ENCODE measurements around the gene DPAGT1. TPM values are rescaled to one million over a fixed set of nuclear protein-coding genes. Genes with fewer than 3 reads are reported as not detected.

Gene DPAGT1
- total RNA-seq, 3 donors from 2014 or later (not counting 1 experiment from before 2014, with no cell fraction given), result 20.5 to 28.5 (median 24.4) TPM

DNA sequence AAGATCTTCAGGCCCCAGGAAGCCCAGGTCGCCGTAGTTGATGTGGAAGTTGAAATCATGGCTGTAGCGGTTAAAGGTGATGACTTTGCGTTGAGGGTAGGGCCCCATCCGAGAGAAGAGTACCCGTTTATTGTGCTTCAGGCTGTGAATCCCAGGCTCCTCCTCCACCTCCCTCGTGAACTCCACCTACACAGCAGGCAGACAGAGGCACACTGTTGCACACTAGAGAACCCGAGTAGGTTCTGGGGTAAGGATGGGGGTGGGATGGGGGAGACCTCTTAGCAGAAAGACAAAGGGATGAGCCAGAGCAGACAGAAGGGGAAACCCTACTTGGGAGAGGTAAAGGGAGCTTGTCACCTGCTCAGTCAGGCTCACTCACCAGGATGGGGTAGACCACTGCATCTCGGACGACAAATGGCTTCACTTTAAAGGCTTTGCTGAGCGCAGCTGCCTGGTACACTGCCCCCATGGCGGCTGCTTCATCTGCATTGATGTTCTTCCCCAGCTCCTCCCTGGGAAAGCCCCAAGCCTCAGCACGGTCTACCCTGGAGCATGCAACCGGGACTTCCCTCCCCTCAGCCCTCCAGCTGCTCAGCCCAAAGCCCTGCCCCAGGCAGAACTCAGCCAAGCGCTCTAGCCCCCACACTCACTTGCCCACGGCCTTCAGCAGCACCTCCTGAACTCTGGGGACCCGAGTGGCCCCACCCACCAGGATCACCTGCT, 50.1 kb downstream of the DPAGT1 start:
- H3K27ac ChIP-seq (ENCODE audit: low read length), result no peak overlapping the region
- Mint-ChIP-seq H3K9me3 (no peaks in the 10 kb centered on the region), H3K27ac (no peak overlapping the region), H3K36me3 (peaks cover 35% of the 10 kb centered on the region), H3K4me3 (no peak overlapping the region), H3K4me1 (peaks cover 31 to 37% of the 10 kb centered on the region in 2 donors), H3K27me3 (ENCODE audit: low read depth in 2 of 2) (no peaks in the 10 kb centered on the region)
- TF ChIP-seq, protein P1, sequence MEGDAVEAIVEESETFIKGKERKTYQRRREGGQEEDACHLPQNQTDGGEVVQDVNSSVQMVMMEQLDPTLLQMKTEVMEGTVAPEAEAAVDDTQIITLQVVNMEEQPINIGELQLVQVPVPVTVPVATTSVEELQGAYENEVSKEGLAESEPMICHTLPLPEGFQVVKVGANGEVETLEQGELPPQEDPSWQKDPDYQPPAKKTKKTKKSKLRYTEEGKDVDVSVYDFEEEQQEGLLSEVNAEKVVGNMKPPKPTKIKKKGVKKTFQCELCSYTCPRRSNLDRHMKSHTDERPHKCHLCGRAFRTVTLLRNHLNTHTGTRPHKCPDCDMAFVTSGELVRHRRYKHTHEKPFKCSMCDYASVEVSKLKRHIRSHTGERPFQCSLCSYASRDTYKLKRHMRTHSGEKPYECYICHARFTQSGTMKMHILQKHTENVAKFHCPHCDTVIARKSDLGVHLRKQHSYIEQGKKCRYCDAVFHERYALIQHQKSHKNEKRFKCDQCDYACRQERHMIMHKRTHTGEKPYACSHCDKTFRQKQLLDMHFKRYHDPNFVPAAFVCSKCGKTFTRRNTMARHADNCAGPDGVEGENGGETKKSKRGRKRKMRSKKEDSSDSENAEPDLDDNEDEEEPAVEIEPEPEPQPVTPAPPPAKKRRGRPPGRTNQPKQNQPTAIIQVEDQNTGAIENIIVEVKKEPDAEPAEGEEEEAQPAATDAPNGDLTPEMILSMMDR (IDR thresholded peaks at IDR 0.05), result no peak
- intact Hi-C loops (cut with micrococcal nuclease), result loop anchor here (10.0 kb wide), 1 partner anchor 143 kb away; no protein-coding TSS in a partner anchor
- no peak for ATAC-seq
- no peak overlapping the region for H3K4me3 ChIP-seq (ENCODE audit: low read length)
- H3K27me3 ChIP-seq (ENCODE audit: control insufficient read depth, insufficient read depth, low read length), result no peaks in the 10 kb centered on the region
- WGBS (ENCODE audit: insufficient coverage), result 81% methylated on average over 17 of the region's 17 CpGs
- H3K4me1 ChIP-seq (ENCODE audit: control insufficient read depth, insufficient read depth, low read length), result peaks cover 15% of the 10 kb centered on the region
- peak in 1 of 2 donors; percentile 65 for DNase-seq
- H3K9me3 ChIP-seq (ENCODE audit: control insufficient read depth, insufficient read depth, low read length), result no peaks in the 10 kb centered on the region
- H3K36me3 ChIP-seq (ENCODE audit: control insufficient read depth, insufficient read depth, low read length), result peaks cover 85% of the 10 kb centered on the region

- no peak for DNase-seq
- H3K36me3 Mint-ChIP-seq, result peaks cover 35% of the 10 kb centered on the region
- H3K27me3 ChIP-seq (ENCODE audit: control insufficient read depth, insufficient read depth, low read length), result no peaks in the 10 kb centered on the region
These were observed 52.6 kb downstream of the DPAGT1 start for GRCh38 chr11:119049081-119049480.

GRCh38 chr11:119048644-119049043, 53.0 kb downstream of the DPAGT1 start:
- intact Hi-C loops (cut with micrococcal nuclease), result no loop called here
- H3K9me3 Mint-ChIP-seq, result no peaks in the 10 kb centered on the region
- peaks cover 12 to 17% of the 10 kb centered on the region in 2 donors for H3K4me1 Mint-ChIP-seq
- Histone ChIP-seq H3K4me1 (ENCODE audit: control insufficient read depth, insufficient read depth, low read length) (no peaks in the 10 kb centered on the region), H3K27ac (ENCODE audit: low read length) (no peak overlapping the region), H3K9me3 (ENCODE audit: control insufficient read depth, insufficient read depth, low read length) (no peaks in the 10 kb centered on the region), H3K4me3 (ENCODE audit: low read length) (no peak overlapping the region), H3K36me3 (ENCODE audit: control insufficient read depth, insufficient read depth, low read length) (peaks cover 83% of the 10 kb centered on the region), H3K27me3 (ENCODE audit: control insufficient read depth, insufficient read depth, low read length) (no peaks in the 10 kb centered on the region)
- WGBS (ENCODE audit: insufficient coverage), result 82% methylated on average over 6 of the region's 9 CpGs
- peaks cover 31% of the 10 kb centered on the region for H3K36me3 Mint-ChIP-seq
- no peak for DNase-seq
- H3K27me3 Mint-ChIP-seq (ENCODE audit: low read depth in 2 of 2), result no peaks in the 10 kb centered on the region
- TF ChIP-seq, protein P1 (IDR thresholded peaks at IDR 0.05), result no peak
- H3K4me3 Mint-ChIP-seq, result no peak overlapping the region
- no peak overlapping the region for H3K27ac Mint-ChIP-seq
- no peak for ATAC-seq

More at GRCh38 chr11:119049081-119049480, 52.6 kb downstream of the DPAGT1 start:
- Mint-ChIP-seq H3K27me3 (ENCODE audit: low read depth in 2 of 2) (no peaks in the 10 kb centered on the region), H3K4me3 (no peak overlapping the region), H3K9me3 (no peaks in the 10 kb centered on the region), H3K27ac (peak overlapping the region in 1 of 2 donors; percentile 15), H3K4me1 (peaks cover 12 to 21% of the 10 kb centered on the region in 2 donors)
- ATAC-seq, result no peak
- WGBS (ENCODE audit: insufficient coverage), result 94% methylated on average over 7 of the region's 7 CpGs
- H3K9me3 ChIP-seq (ENCODE audit: control insufficient read depth, insufficient read depth, low read length), result no peaks in the 10 kb centered on the region
- H3K27ac ChIP-seq (ENCODE audit: low read length), result no peak overlapping the region
- no peak overlapping the region for H3K4me3 ChIP-seq (ENCODE audit: low read length)
- peaks cover 87% of the 10 kb centered on the region for H3K36me3 ChIP-seq (ENCODE audit: control insufficient read depth, insufficient read depth, low read length)
- intact Hi-C loops (cut with micrococcal nuclease), result no loop called here
- H3K4me1 ChIP-seq (ENCODE audit: control insufficient read depth, insufficient read depth, low read length), result no peaks in the 10 kb centered on the region
- TF ChIP-seq, protein P1 (IDR thresholded peaks at IDR 0.05), result no peak

Data from natural killer cell (primary cell).